Prostate gland (tissue), 2 donors: Measurements from ENCODE around the gene QRICH1.

Source experiments
- CTCF ChIP-seq, 4 experiments: fragments of 200-600 bp in 2 of 4; fragments of 450-650 bp in 2 of 4; sonication (generic) in 2 of 4; IDR thresholded peaks; 1 replicate in 3 of 4; 2 replicates in 1 of 4; pipeline ENCODE4 v1.5.1; 2016 to 2019; ENCODE audit warnings: antibody characterized with exemption in 4 of 4, mild to moderate bottlenecking in 2 of 4, moderate library complexity in 2 of 4
- POLR2A ChIP-seq: fragments of 450-650 bp; IDR thresholded peaks from one replicate; pipeline ENCODE4 v1.6.1; 2016; ENCODE audit warnings: antibody characterized with exemption, mild to moderate bottlenecking
- POLR2AphosphoS5 ChIP-seq: sonication (generic); formaldehyde crosslinking; IDR thresholded peaks from one replicate; pipeline ENCODE4 v1.6.1; 2017; ENCODE audit warnings: antibody characterized with exemption

- TF ChIP-seq CTCF (IDR thresholded peaks at IDR 0.05) (no peak), POLR2A (no peak), POLR2AphosphoS5 (no peak)
Observed at GRCh38 chr3:49079270-49079669, 14.6 kb downstream of the QRICH1 start.
